Mesothelial cell of epicardium (in vitro differentiated cells): ENCODE results near the gene BPIFB2. TPM values are rescaled to one million over a fixed set of nuclear protein-coding genes. Genes with fewer than 3 reads are reported as not detected.

Experiments used
- DNase-seq, 2 experiments: peaks; one replicate each; pipeline ENCODE4 v3.0.0; 2021; ENCODE audit warnings: low spot score in 2 of 2; ENCODE audit not compliant: unreplicated experiment in 2 of 2
- H3K27ac Mint-ChIP-seq: 2 replicates; pipeline ENCODE4 v1.8.0; 2021; ENCODE audit warnings: mixed read lengths
- H3K27me3 Mint-ChIP-seq: 2 replicates; pipeline ENCODE4 v1.8.0; 2021; ENCODE audit warnings: low read depth, mixed read lengths
- H3K36me3 Mint-ChIP-seq: 2 replicates; pipeline ENCODE4 v1.8.0; 2021; ENCODE audit warnings: mixed read lengths
- H3K4me1 Mint-ChIP-seq: 2 replicates; pipeline ENCODE4 v1.8.0; 2021; ENCODE audit warnings: mixed read lengths
- H3K4me3 Mint-ChIP-seq: 2 replicates; pipeline ENCODE4 v1.8.0; 2021; ENCODE audit warnings: mild to moderate bottlenecking, moderate library complexity, mixed read lengths
- H3K9me3 Mint-ChIP-seq: 2 replicates; pipeline ENCODE4 v1.8.0; 2021; ENCODE audit warnings: mixed read lengths
- total RNA-seq: library from RNA; stranded (reverse); gene quantifications from 3 replicates; pipeline ENCODE4 v1.2.1, GENCODE V29; 2021
- TF ChIP-seq, protein P1 (sequence below): fragments of 200-600 bp; sonication (generic); IDR thresholded peaks from one replicate; pipeline ENCODE4 v1.5.0; 2021; ENCODE audit warnings: antibody characterized with exemption; ENCODE audit not compliant: unreplicated experiment

Gene BPIFB2
- total RNA-seq, 1 donor from 2014 or later: not detected

DNA sequence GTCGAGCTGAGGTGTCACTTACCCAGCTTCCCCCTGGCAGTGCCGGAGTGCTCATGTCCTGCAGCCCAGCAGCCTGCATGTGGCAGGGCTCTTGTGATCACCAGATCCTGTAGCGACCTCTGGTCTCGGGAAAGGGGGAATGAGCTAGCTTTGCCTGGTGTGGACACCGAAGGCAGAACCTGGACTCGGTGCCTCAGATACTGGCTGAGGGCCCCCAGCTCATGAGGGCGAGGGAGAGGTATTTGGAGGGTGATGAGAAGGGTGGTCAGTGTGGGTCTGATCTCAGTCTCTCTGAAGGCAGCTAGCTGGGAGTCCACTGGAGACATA is 29.5 kb upstream of the BPIFB2 start:
- no peak overlapping the region for H3K27ac Mint-ChIP-seq
- no peak for DNase-seq
- no peak overlapping the region for H3K4me3 Mint-ChIP-seq
- no peaks in the 10 kb centered on the region for H3K27me3 Mint-ChIP-seq
- peaks cover 12% of the 10 kb centered on the region for H3K4me1 Mint-ChIP-seq
- peaks cover 4% of the 10 kb centered on the region for H3K9me3 Mint-ChIP-seq
- H3K36me3 Mint-ChIP-seq: no peaks in the 10 kb centered on the region
- TF ChIP-seq, protein P1, sequence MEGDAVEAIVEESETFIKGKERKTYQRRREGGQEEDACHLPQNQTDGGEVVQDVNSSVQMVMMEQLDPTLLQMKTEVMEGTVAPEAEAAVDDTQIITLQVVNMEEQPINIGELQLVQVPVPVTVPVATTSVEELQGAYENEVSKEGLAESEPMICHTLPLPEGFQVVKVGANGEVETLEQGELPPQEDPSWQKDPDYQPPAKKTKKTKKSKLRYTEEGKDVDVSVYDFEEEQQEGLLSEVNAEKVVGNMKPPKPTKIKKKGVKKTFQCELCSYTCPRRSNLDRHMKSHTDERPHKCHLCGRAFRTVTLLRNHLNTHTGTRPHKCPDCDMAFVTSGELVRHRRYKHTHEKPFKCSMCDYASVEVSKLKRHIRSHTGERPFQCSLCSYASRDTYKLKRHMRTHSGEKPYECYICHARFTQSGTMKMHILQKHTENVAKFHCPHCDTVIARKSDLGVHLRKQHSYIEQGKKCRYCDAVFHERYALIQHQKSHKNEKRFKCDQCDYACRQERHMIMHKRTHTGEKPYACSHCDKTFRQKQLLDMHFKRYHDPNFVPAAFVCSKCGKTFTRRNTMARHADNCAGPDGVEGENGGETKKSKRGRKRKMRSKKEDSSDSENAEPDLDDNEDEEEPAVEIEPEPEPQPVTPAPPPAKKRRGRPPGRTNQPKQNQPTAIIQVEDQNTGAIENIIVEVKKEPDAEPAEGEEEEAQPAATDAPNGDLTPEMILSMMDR: no peak

DNA sequence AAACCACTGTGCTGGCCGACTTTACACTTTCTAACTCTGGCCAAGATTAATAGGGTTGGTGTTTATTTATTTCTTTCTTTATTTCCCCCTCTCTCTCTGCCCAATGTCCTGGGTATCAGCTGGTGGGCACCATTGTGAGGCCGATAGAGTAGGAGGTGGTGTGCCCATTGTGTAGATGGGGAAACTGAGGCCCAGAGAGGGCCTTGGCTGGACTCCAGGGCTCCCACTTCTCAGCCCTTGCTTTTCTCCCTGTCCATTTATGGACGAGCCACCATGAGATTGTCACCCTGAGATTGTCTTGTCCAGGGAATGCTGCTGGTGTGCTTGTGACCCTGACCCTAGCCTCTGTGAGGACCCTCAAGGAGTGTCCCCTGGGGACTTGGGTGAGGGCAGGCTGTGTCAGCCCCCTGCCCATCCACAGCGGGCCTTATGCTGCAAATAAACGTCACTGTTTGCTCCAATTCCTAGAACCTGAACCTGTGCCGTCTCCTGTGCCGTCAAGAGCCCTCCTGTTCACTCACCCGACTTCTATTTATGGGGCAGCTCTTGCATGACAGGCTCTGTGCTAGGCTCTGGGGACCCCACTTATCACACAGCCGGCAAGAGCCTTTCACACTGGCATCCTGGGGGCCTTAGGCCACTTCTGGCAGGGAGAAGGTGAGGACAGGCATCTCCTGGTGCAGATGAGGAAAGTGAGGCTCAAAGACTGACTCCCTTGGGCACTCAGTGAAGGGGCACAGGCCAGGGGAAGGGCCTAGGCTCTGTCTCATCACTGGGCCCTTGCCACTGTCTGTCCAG is 28.1 kb upstream of the BPIFB2 start:
- Mint-ChIP-seq H3K9me3 (peaks cover 4% of the 10 kb centered on the region), H3K36me3 (no peaks in the 10 kb centered on the region), H3K27me3 (no peaks in the 10 kb centered on the region), H3K4me3 (no peak overlapping the region), H3K27ac (no peak overlapping the region), H3K4me1 (peaks cover 12% of the 10 kb centered on the region)
- DNase-seq: no peak
- TF ChIP-seq, protein P1: no peak

DNA sequence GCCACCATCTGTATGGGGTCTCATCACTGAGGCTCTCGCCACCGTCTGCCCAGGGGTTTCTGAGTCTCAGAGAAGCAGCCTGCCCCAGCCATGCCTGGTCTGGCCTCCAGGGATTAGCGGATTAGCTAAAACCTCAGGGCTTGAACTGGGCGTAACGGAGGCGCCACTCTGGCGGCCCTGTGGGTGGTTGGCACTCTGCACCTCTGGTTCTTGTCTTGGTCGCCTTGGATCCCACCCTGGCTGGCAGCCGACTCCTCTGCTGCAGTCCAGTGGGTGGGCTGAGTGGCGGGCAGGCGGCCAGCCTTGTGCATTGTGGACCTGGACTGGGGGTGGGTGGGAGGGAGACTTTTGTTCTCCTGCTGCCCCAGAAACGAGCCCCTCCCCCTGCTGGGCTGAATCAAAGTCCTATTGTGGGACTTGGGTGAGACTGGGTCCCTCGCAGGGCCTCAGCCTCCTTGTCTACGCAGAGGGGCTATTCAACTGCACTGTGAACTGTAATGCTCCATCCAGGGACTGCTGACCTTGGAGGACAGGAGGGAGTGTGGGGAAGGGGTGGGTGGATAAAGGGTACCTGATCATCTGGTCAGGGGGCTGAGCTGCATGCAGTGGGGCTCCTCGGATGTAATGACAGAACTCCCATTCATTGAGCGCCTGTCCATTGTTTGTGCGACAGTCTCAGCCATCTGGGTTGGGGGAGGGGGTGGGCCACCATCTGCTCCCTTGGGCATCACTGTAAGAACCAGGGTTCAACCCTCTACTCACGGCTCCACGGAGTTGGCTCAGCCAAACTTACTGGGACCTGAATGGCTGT is 27.2 kb upstream of the BPIFB2 start:
- H3K4me3 Mint-ChIP-seq: no peak overlapping the region
- no peak for DNase-seq
- no peaks in the 10 kb centered on the region for H3K27me3 Mint-ChIP-seq
- H3K27ac Mint-ChIP-seq: no peak overlapping the region
- H3K9me3 Mint-ChIP-seq: peaks cover 4% of the 10 kb centered on the region
- TF ChIP-seq, protein P1: no peak
- no peaks in the 10 kb centered on the region for H3K36me3 Mint-ChIP-seq
- peaks cover 9% of the 10 kb centered on the region for H3K4me1 Mint-ChIP-seq

DNA sequence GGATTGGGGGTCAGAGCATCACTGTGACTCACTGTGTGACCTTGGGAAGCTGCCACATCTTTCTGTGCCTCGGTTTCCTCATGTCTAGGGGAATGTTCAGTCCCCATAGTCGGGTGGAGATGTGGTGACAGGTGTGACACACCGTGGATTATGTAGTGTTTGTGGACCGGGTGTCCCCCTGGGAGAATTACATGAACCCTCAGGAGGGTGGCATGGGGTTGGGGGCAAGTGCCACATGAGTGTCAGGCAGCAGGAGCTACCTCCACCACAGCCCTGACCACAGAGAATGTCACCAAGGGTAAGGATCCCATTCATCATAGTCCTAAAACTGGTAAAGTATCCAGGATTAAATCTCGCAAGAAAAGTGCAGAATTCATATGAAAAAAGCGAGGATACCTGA is 26.5 kb upstream of the BPIFB2 start:
- Mint-ChIP-seq H3K36me3 (no peaks in the 10 kb centered on the region), H3K4me3 (no peak overlapping the region), H3K27ac (no peak overlapping the region), H3K4me1 (peaks cover 7% of the 10 kb centered on the region), H3K9me3 (peaks cover 4% of the 10 kb centered on the region), H3K27me3 (no peaks in the 10 kb centered on the region)
- DNase-seq: no peak
- TF ChIP-seq, protein P1: no peak

DNA sequence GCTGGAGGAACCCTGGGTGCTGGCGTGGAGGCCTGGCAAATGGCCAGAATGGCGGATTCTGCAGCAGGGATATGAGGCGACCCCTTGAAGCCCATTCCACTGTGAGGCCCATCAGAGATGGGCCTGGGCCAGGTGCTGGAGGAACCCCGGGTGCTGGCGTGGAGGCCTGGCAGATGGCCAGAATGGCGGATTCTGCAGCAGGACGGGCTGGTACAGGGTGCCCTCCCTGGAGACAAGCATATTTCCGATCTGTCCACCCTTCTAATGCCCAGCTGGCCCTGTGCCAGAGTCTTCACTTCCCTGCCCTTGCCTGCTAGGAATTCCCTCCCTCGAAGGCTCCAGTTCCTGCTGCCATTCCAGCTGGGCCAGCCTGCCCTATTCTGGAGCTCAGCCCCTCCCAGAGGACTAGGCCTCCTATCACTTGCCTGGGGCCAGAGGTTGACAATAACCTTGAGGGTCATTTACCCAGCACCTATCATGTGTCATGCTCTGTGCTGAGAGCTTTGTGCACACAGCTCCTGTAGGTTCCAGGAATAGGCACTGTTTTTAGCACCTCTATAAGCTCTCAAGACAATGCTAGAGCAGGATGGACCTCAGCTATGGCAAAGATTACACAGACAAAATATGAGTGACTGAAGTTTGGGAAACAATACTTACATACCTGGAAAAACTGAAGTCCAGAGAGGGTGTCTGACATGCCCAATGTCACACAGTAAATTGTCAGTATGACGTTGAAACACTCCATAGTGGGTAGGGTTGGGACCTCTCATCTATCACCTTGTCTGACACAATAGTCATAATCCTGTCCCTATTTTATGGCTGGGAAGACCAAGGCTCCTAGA is 24.7 kb upstream of the BPIFB2 start:
- no peak overlapping the region for H3K4me3 Mint-ChIP-seq
- H3K9me3 Mint-ChIP-seq: peaks cover 4% of the 10 kb centered on the region
- H3K27ac Mint-ChIP-seq: peak overlapping the region; percentile 12
- no peak for DNase-seq
- H3K36me3 Mint-ChIP-seq: no peaks in the 10 kb centered on the region
- peaks cover 4% of the 10 kb centered on the region for H3K4me1 Mint-ChIP-seq
- H3K27me3 Mint-ChIP-seq: no peaks in the 10 kb centered on the region
- TF ChIP-seq, protein P1: no peak
